Measurements from ENCODE around the gene AUTS2.

The AUTS2 gene

GRCh38 chr7:69598081-69598486, at the start of gene AUTS2:
Gene AUTS2, plus strand, starts transcription at chr7:69598475. Its CDS starts 1,179 bp downstream, at chr7:69599654.
- Histone ChIP-seq H3K27me3 (ENCODE audit: control insufficient read depth in 1 of 2, insufficient read depth in 2 of 2, low read length in 2 of 2) (no peaks in the 10 kb centered on the region), H3K27ac (ENCODE audit: low read length) (peak within 1 kb of the TSS; percentile 84), H3K36me3 (ENCODE audit: control insufficient read depth in 2 of 2, insufficient read depth in 2 of 2, low read length in 2 of 2) (no peaks in the 10 kb centered on the region), H3K9ac (ENCODE audit: low read length in 2 of 2) (peak within 1 kb of the TSS; percentile 68 to 75), H3K4me3 (ENCODE audit: low read length in 2 of 2) (peak within 1 kb of the TSS; percentile 83 to 91), H3K9me3 (ENCODE audit: control insufficient read depth in 2 of 2, low read length in 2 of 2) (no peaks in the 10 kb centered on the region), H3K4me1 (ENCODE audit: control insufficient read depth, insufficient read depth, low read length) (peaks cover 21% of the 10 kb centered on the region)

- H3K27me3 ChIP-seq (ENCODE audit: control insufficient read depth in 1 of 2, insufficient read depth in 2 of 2, low read length in 2 of 2): no peaks in the 10 kb centered on the region
- H3K27ac ChIP-seq (ENCODE audit: low read length): no peak overlapping the region
- peaks cover 3% of the 10 kb centered on the region for H3K4me1 ChIP-seq (ENCODE audit: control insufficient read depth, insufficient read depth, low read length)
- no peak overlapping the region for H3K9ac ChIP-seq (ENCODE audit: low read length in 2 of 2)
- no peaks in the 10 kb centered on the region for H3K36me3 ChIP-seq (ENCODE audit: control insufficient read depth in 2 of 2, insufficient read depth in 2 of 2, low read length in 2 of 2)
- H3K9me3 ChIP-seq (ENCODE audit: control insufficient read depth in 2 of 2, low read length in 2 of 2): no peaks in the 10 kb centered on the region
- H3K4me3 ChIP-seq (ENCODE audit: low read length in 2 of 2): no peak overlapping the region
These were observed 47.3 kb upstream of the AUTS2 start for GRCh38 chr7:69550991-69551390.

- Histone ChIP-seq H3K27ac (ENCODE audit: low read length) (no peak overlapping the region), H3K9ac (ENCODE audit: low read length in 2 of 2) (no peak overlapping the region), H3K36me3 (ENCODE audit: control insufficient read depth in 2 of 2, insufficient read depth in 2 of 2, low read length in 2 of 2) (no peaks in the 10 kb centered on the region), H3K9me3 (ENCODE audit: control insufficient read depth in 2 of 2, low read length in 2 of 2) (no peaks in the 10 kb centered on the region), H3K4me1 (ENCODE audit: control insufficient read depth, insufficient read depth, low read length) (peaks cover 3% of the 10 kb centered on the region), H3K27me3 (ENCODE audit: control insufficient read depth in 1 of 2, insufficient read depth in 2 of 2, low read length in 2 of 2) (no peaks in the 10 kb centered on the region), H3K4me3 (ENCODE audit: low read length in 2 of 2) (no peak overlapping the region)
These were observed 45.1 kb upstream of the AUTS2 start for GRCh38 chr7:69553190-69553589.

GRCh38 chr7:69561266-69561960, 36.9 kb upstream of the AUTS2 start:
- Histone ChIP-seq H3K4me3 (ENCODE audit: low read length in 2 of 2) (no peak overlapping the region), H3K9ac (ENCODE audit: low read length in 2 of 2) (no peak overlapping the region), H3K36me3 (ENCODE audit: control insufficient read depth in 2 of 2, insufficient read depth in 2 of 2, low read length in 2 of 2) (no peaks in the 10 kb centered on the region), H3K27ac (ENCODE audit: low read length) (no peak overlapping the region), H3K9me3 (ENCODE audit: control insufficient read depth in 2 of 2, low read length in 2 of 2) (no peaks in the 10 kb centered on the region), H3K27me3 (ENCODE audit: control insufficient read depth in 1 of 2, insufficient read depth in 2 of 2, low read length in 2 of 2) (no peaks in the 10 kb centered on the region), H3K4me1 (ENCODE audit: control insufficient read depth, insufficient read depth, low read length) (peaks cover 9% of the 10 kb centered on the region)

GRCh38 chr7:69564454-69565417, 33.5 kb upstream of the AUTS2 start:
- Histone ChIP-seq H3K9me3 (ENCODE audit: control insufficient read depth in 2 of 2, low read length in 2 of 2) (no peaks in the 10 kb centered on the region), H3K9ac (ENCODE audit: low read length in 2 of 2) (peak overlapping the region in 1 of 2 donors; percentile 22), H3K27me3 (ENCODE audit: control insufficient read depth in 1 of 2, insufficient read depth in 2 of 2, low read length in 2 of 2) (no peaks in the 10 kb centered on the region), H3K4me3 (ENCODE audit: low read length in 2 of 2) (peak overlapping the region; percentile 42 to 57), H3K36me3 (ENCODE audit: control insufficient read depth in 2 of 2, insufficient read depth in 2 of 2, low read length in 2 of 2) (no peaks in the 10 kb centered on the region), H3K4me1 (ENCODE audit: control insufficient read depth, insufficient read depth, low read length) (peaks cover 9% of the 10 kb centered on the region), H3K27ac (ENCODE audit: low read length) (peak overlapping the region; percentile 49)

GRCh38 chr7:69567800-69568199, 30.5 kb upstream of the AUTS2 start:
- Histone ChIP-seq H3K9me3 (ENCODE audit: control insufficient read depth in 2 of 2, low read length in 2 of 2) (no peaks in the 10 kb centered on the region), H3K9ac (ENCODE audit: low read length in 2 of 2) (no peak overlapping the region), H3K27ac (ENCODE audit: low read length) (no peak overlapping the region), H3K36me3 (ENCODE audit: control insufficient read depth in 2 of 2, insufficient read depth in 2 of 2, low read length in 2 of 2) (no peaks in the 10 kb centered on the region), H3K4me1 (ENCODE audit: control insufficient read depth, insufficient read depth, low read length) (peaks cover 9% of the 10 kb centered on the region), H3K27me3 (ENCODE audit: control insufficient read depth in 1 of 2, insufficient read depth in 2 of 2, low read length in 2 of 2) (no peaks in the 10 kb centered on the region), H3K4me3 (ENCODE audit: low read length in 2 of 2) (no peak overlapping the region)

- Histone ChIP-seq H3K36me3 (ENCODE audit: control insufficient read depth in 2 of 2, insufficient read depth in 2 of 2, low read length in 2 of 2) (no peaks in the 10 kb centered on the region), H3K9me3 (ENCODE audit: control insufficient read depth in 2 of 2, low read length in 2 of 2) (no peaks in the 10 kb centered on the region), H3K27me3 (ENCODE audit: control insufficient read depth in 1 of 2, insufficient read depth in 2 of 2, low read length in 2 of 2) (no peaks in the 10 kb centered on the region), H3K9ac (ENCODE audit: low read length in 2 of 2) (no peak overlapping the region), H3K4me3 (ENCODE audit: low read length in 2 of 2) (no peak overlapping the region), H3K27ac (ENCODE audit: low read length) (no peak overlapping the region), H3K4me1 (ENCODE audit: control insufficient read depth, insufficient read depth, low read length) (peaks cover 9% of the 10 kb centered on the region)
These were observed 30.0 kb upstream of the AUTS2 start for GRCh38 chr7:69568266-69568665.

- Histone ChIP-seq H3K4me1 (ENCODE audit: control insufficient read depth, insufficient read depth, low read length) (no peaks in the 10 kb centered on the region), H3K4me3 (ENCODE audit: low read length in 2 of 2) (no peak overlapping the region), H3K9ac (ENCODE audit: low read length in 2 of 2) (no peak overlapping the region), H3K36me3 (ENCODE audit: control insufficient read depth in 2 of 2, insufficient read depth in 2 of 2, low read length in 2 of 2) (no peaks in the 10 kb centered on the region), H3K27me3 (ENCODE audit: control insufficient read depth in 1 of 2, insufficient read depth in 2 of 2, low read length in 2 of 2) (no peaks in the 10 kb centered on the region), H3K9me3 (ENCODE audit: control insufficient read depth in 2 of 2, low read length in 2 of 2) (no peaks in the 10 kb centered on the region), H3K27ac (ENCODE audit: low read length) (no peak overlapping the region)
These were observed 22.6 kb upstream of the AUTS2 start for GRCh38 chr7:69575651-69576050.

- Histone ChIP-seq H3K9ac (ENCODE audit: low read length in 2 of 2) (no peak overlapping the region), H3K9me3 (ENCODE audit: control insufficient read depth in 2 of 2, low read length in 2 of 2) (no peaks in the 10 kb centered on the region), H3K36me3 (ENCODE audit: control insufficient read depth in 2 of 2, insufficient read depth in 2 of 2, low read length in 2 of 2) (no peaks in the 10 kb centered on the region), H3K27ac (ENCODE audit: low read length) (no peak overlapping the region), H3K4me1 (ENCODE audit: control insufficient read depth, insufficient read depth, low read length) (no peaks in the 10 kb centered on the region), H3K4me3 (ENCODE audit: low read length in 2 of 2) (no peak overlapping the region), H3K27me3 (ENCODE audit: control insufficient read depth in 1 of 2, insufficient read depth in 2 of 2, low read length in 2 of 2) (no peaks in the 10 kb centered on the region)
These were observed 21.1 kb upstream of the AUTS2 start for GRCh38 chr7:69577221-69577620.

- no peak overlapping the region for H3K4me3 ChIP-seq (ENCODE audit: low read length in 2 of 2)
- no peaks in the 10 kb centered on the region for H3K27me3 ChIP-seq (ENCODE audit: control insufficient read depth in 1 of 2, insufficient read depth in 2 of 2, low read length in 2 of 2)
- no peaks in the 10 kb centered on the region for H3K4me1 ChIP-seq (ENCODE audit: control insufficient read depth, insufficient read depth, low read length)
- no peaks in the 10 kb centered on the region for H3K36me3 ChIP-seq (ENCODE audit: control insufficient read depth in 2 of 2, insufficient read depth in 2 of 2, low read length in 2 of 2)
- no peak overlapping the region for H3K9ac ChIP-seq (ENCODE audit: low read length in 2 of 2)
- no peak overlapping the region for H3K27ac ChIP-seq (ENCODE audit: low read length)
- H3K9me3 ChIP-seq (ENCODE audit: control insufficient read depth in 2 of 2, low read length in 2 of 2): no peaks in the 10 kb centered on the region
These were observed 13.1 kb upstream of the AUTS2 start for GRCh38 chr7:69585169-69585568.
